ENCODE results near the gene TUSC2.

DNA sequence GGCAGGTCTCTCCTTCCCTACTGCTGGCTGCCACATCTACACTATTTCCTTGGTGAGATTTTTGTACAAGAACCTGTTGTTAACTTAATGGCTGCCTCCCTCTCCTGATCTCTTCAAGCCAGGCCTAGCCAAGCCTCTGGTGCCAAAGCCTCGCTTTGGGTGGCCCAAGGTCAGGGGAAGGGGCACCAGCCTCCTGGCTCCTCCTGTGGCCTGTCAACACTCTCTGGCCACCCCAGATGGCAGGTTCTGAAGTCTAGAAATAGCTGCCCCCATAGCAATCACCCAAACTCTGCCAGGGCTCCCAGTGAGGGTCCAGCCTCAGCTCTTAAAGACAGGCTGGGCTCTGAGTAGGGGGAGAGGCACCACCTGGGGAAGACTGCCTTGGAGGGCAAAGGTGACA is 40.8 kb downstream of the TUSC2 start:
- TF ChIP-seq, protein P1, sequence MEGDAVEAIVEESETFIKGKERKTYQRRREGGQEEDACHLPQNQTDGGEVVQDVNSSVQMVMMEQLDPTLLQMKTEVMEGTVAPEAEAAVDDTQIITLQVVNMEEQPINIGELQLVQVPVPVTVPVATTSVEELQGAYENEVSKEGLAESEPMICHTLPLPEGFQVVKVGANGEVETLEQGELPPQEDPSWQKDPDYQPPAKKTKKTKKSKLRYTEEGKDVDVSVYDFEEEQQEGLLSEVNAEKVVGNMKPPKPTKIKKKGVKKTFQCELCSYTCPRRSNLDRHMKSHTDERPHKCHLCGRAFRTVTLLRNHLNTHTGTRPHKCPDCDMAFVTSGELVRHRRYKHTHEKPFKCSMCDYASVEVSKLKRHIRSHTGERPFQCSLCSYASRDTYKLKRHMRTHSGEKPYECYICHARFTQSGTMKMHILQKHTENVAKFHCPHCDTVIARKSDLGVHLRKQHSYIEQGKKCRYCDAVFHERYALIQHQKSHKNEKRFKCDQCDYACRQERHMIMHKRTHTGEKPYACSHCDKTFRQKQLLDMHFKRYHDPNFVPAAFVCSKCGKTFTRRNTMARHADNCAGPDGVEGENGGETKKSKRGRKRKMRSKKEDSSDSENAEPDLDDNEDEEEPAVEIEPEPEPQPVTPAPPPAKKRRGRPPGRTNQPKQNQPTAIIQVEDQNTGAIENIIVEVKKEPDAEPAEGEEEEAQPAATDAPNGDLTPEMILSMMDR (conservative IDR thresholded peaks at IDR 0.05; ENCODE audit: low read length), result no peak
- no peak for TF ChIP-seq EZH2phosphoT487 (IDR thresholded peaks at IDR 0.05; ENCODE audit: borderline replicate concordance)
